ENCODE results near the gene ARHGEF40. TPM values are rescaled to one million over a fixed set of nuclear protein-coding genes. Genes with fewer than 3 reads are reported as not detected.

The ARHGEF40 gene
- total and polyA plus RNA-seq, 7 donors = 6.8 to 18.7 (median 10.1) TPM

- DNase-seq (no peak), ATAC-seq (no peak)
- H3K27me3 ChIP-seq (ENCODE audit: insufficient read depth in 3 of 3, low read length in 2 of 3) = no peaks in the 10 kb centered on the region
- TF ChIP-seq, protein P1, sequence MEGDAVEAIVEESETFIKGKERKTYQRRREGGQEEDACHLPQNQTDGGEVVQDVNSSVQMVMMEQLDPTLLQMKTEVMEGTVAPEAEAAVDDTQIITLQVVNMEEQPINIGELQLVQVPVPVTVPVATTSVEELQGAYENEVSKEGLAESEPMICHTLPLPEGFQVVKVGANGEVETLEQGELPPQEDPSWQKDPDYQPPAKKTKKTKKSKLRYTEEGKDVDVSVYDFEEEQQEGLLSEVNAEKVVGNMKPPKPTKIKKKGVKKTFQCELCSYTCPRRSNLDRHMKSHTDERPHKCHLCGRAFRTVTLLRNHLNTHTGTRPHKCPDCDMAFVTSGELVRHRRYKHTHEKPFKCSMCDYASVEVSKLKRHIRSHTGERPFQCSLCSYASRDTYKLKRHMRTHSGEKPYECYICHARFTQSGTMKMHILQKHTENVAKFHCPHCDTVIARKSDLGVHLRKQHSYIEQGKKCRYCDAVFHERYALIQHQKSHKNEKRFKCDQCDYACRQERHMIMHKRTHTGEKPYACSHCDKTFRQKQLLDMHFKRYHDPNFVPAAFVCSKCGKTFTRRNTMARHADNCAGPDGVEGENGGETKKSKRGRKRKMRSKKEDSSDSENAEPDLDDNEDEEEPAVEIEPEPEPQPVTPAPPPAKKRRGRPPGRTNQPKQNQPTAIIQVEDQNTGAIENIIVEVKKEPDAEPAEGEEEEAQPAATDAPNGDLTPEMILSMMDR (IDR thresholded peaks at IDR 0.05) = no peak
- no peak overlapping the region for H3K4me3 ChIP-seq
- H3K27ac ChIP-seq = no peak overlapping the region
- intact Hi-C loops (cut with DNase I) = no loop called here
- no peaks in the 10 kb centered on the region for H3K9me3 ChIP-seq
- no peaks in the 10 kb centered on the region for H3K4me1 ChIP-seq
- WGBS, 3 donors = 65 to 74% (median 71%) methylated on average over 10 of the region's 10 CpGs
- H3K36me3 ChIP-seq (ENCODE audit: insufficient read depth in 1 of 2, low read depth in 1 of 2) = no peaks in the 10 kb centered on the region
These were observed 13.5 kb upstream of the ARHGEF40 start for GRCh38 chr14:21056520-21057163.

GRCh38 chr14:21057803-21058675 lies 12.1 kb upstream of the ARHGEF40 start, which contains the start of gene RNASE8:
RNASE8 (plus strand) TSS chr14:21057822; CDS start chr14:21057893, 71 bp downstream.
- no peaks in the 10 kb centered on the region for H3K36me3 ChIP-seq (ENCODE audit: insufficient read depth in 1 of 2, low read depth in 1 of 2)
- no peaks in the 10 kb centered on the region for H3K9me3 ChIP-seq
- TF ChIP-seq, protein P1 (IDR thresholded peaks at IDR 0.05) = no peak
- intact Hi-C loops (cut with DNase I) = no loop called here
- 73 to 79% (median 74%) methylated on average over 8 of the region's 8 CpGs for WGBS, 3 donors
- H3K27ac ChIP-seq = no peak within 1 kb of the TSS
- no peaks in the 10 kb centered on the region for H3K27me3 ChIP-seq (ENCODE audit: insufficient read depth in 3 of 3, low read length in 2 of 3)
- no peak within 1 kb of the TSS for H3K4me3 ChIP-seq
- DNase-seq = no peak
- no peak for ATAC-seq
- no peaks in the 10 kb centered on the region for H3K4me1 ChIP-seq

- Histone ChIP-seq H3K27me3 (ENCODE audit: insufficient read depth in 3 of 3, low read length in 2 of 3) (no peaks in the 10 kb centered on the region), H3K4me3 (no peak overlapping the region), H3K36me3 (ENCODE audit: insufficient read depth in 1 of 2, low read depth in 1 of 2) (no peaks in the 10 kb centered on the region), H3K4me1 (no peaks in the 10 kb centered on the region), H3K9me3 (no peaks in the 10 kb centered on the region), H3K27ac (no peak overlapping the region)
- no peak for ATAC-seq
- no peak for DNase-seq
- 72 to 81% (median 80%) methylated on average over 5 of the region's 5 CpGs for WGBS, 3 donors
- TF ChIP-seq, protein P1 (IDR thresholded peaks at IDR 0.05) = no peak
- intact Hi-C loops (cut with DNase I) = no loop called here
These were observed 11.2 kb upstream of the ARHGEF40 start for GRCh38 chr14:21058903-21059302.

GRCh38 chr14:21059842-21060613 lies 10.1 kb upstream of the ARHGEF40 start:
- no peaks in the 10 kb centered on the region for H3K36me3 ChIP-seq (ENCODE audit: insufficient read depth in 1 of 2, low read depth in 1 of 2)
- ATAC-seq (no peak), DNase-seq (no peak)
- WGBS, 3 donors = 65 to 66% (median 65%) methylated on average over 8 of the region's 8 CpGs
- H3K27ac ChIP-seq = no peak overlapping the region
- intact Hi-C loops (cut with DNase I) = no loop called here
- no peaks in the 10 kb centered on the region for H3K9me3 ChIP-seq
- TF ChIP-seq, protein P1 (IDR thresholded peaks at IDR 0.05) = no peak
- H3K4me3 ChIP-seq = no peak overlapping the region
- H3K27me3 ChIP-seq (ENCODE audit: insufficient read depth in 3 of 3, low read length in 2 of 3) = no peaks in the 10 kb centered on the region
- H3K4me1 ChIP-seq = no peaks in the 10 kb centered on the region
